ENCODE measurements around the gene PHF14. TPM values are rescaled to one million over a fixed set of nuclear protein-coding genes. Genes with fewer than 3 reads are reported as not detected.
A peak's percentile ranks its signal among the peaks of the same experiment; 100 is the strongest.

The PHF14 gene
- total and polyA plus RNA-seq, 2 experiments from 2014 or later = 10.1 to 17.0 TPM

DNA sequence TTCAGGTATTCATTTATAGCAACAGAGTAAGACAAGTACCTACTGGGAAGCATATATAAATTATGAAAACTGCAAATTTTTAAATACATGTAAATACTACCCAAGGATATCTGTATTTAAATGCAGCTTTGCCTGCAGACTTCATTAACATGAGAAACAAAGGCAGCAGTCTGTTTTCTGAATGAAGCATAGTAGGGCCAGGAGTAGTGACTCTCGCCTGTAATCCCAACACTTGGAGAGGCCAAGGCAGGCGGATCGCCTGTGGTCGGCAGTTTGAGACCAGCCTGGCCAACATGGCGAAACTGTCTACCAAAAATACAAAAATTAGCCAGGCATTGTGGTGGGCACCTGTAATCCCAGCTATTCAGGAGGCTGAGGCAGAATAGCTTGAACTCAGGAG is 42.5 kb upstream of the PHF14 start:
- in situ Hi-C loops (cut with MboI) = no loop called here
- no peak for TF ChIP-seq EZH2 (IDR thresholded peaks at IDR 0.05; ENCODE audit: insufficient read depth, poor library complexity, severe bottlenecking)
- TF ChIP-seq EZH2phosphoT487 (IDR thresholded peaks at IDR 0.05; ENCODE audit: insufficient read depth, low read depth) = no peak
- Histone ChIP-seq H3K4me2 (ENCODE audit: unreplicated experiment) (no peak overlapping the region), H3K4me1 (ENCODE audit: insufficient read depth) (peaks cover 17% of the 10 kb centered on the region), H3K9ac (no peak overlapping the region), H3K27ac (no peak overlapping the region), H3K4me3 (no peak overlapping the region), H3K9me2 (ENCODE audit: insufficient read depth) (no peaks in the 10 kb centered on the region), H3K79me2 (ENCODE audit: insufficient read depth) (peaks cover 14% of the 10 kb centered on the region), H3K9me3 (ENCODE audit: low read depth) (no peaks in the 10 kb centered on the region), H2AFZ (no peak overlapping the region), H3K36me3 (ENCODE audit: low read depth) (peaks cover 22% of the 10 kb centered on the region), H4K20me1 (ENCODE audit: insufficient read depth) (no peaks in the 10 kb centered on the region), H3F3A (ENCODE audit: insufficient read depth) (peaks cover 13% of the 10 kb centered on the region; the same call in 1 of the 2 replicates), H3K27me3 (replicated peaks; ENCODE audit: insufficient read depth) (no peaks in the 10 kb centered on the region)
- DNase-seq = no peak
- 96 to 99% methylated on average over 5 of the region's 5 CpGs for WGBS, 2 experiments (ENCODE audit: low coverage in 1 of 2, low lambda C conversion rate in 2 of 2, missing lambda C conversion rate in 2 of 2)

DNA sequence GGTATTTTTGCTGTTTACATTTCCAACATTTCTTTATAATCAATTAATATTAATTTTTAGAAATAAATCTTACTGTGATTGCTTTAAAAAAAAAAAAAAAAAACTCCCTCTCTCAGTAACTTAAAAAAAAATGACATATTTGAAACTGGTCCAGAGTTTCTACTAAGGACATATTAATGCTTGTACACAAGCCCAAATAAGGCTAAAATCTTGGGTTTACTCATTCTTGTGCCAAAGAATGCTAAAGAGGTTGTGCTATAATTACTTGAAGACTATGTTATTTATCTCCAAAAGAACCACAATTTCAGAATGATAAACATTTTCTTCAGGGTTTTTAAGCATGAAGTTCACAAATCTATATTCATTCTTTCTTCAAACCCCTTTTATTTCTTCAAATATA is 39.4 kb upstream of the PHF14 start:
- Histone ChIP-seq H3K4me2 (ENCODE audit: unreplicated experiment) (peak overlapping the region; percentile 28), H3K9me2 (ENCODE audit: insufficient read depth) (no peaks in the 10 kb centered on the region), H3K9me3 (ENCODE audit: low read depth) (no peaks in the 10 kb centered on the region), H3K4me3 (no peak overlapping the region), H2AFZ (no peak overlapping the region), H4K20me1 (ENCODE audit: insufficient read depth) (no peaks in the 10 kb centered on the region), H3K9ac (no peak overlapping the region), H3K27me3 (replicated peaks; ENCODE audit: insufficient read depth) (no peaks in the 10 kb centered on the region), H3K4me1 (ENCODE audit: insufficient read depth) (peaks cover 30% of the 10 kb centered on the region), H3K36me3 (ENCODE audit: low read depth) (peaks cover 29% of the 10 kb centered on the region), H3K27ac (no peak overlapping the region), H3F3A (ENCODE audit: insufficient read depth) (peaks cover 15% of the 10 kb centered on the region), H3K79me2 (ENCODE audit: insufficient read depth) (peaks cover 46% of the 10 kb centered on the region)
- in situ Hi-C loops (cut with MboI) = no loop called here
- DNase-seq = peak; percentile 58
- TF ChIP-seq EZH2phosphoT487 (IDR thresholded peaks at IDR 0.05; ENCODE audit: insufficient read depth, low read depth) (no peak), EZH2 (IDR thresholded peaks at IDR 0.05; ENCODE audit: insufficient read depth, poor library complexity, severe bottlenecking) (no peak)

DNA sequence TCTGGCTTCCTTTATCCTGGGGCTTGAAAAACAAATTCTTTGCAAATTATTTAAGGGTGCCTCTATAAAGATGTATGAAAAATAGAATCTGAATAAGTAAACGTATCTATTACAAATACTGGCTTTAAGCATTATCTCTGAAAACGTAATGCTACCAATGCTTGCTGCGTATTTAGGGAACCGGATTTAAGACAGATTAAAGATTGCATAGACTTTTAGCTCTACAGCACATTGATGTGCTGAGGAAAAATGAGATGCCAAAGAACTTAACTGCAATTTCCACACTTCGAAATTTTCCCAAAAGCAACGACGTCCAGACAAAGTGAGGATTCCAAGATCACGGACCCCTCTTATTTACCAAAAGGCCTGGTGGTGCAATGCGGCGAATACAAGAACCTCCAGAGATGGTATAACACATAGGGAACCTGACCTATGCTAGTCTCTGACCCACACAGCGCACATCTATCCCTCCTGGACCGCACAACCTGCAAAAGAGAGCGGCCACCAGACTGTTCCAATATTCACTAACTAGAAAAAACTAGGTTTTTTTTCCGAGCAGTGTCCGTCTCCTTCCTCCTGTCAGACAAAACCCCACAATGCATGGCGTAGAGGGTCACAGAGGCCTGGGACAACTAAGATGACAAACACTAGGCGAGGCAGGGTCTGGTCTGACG is 34.3 kb upstream of the PHF14 start:
- in situ Hi-C loops (cut with MboI) = no loop called here
- Histone ChIP-seq H3K79me2 (ENCODE audit: insufficient read depth) (peaks cover 51% of the 10 kb centered on the region), H3K36me3 (ENCODE audit: low read depth) (peaks cover 12% of the 10 kb centered on the region; the same call in 1 of the 2 replicates), H3K27ac (peak overlapping the region; percentile 98), H3K4me2 (ENCODE audit: unreplicated experiment) (peak overlapping the region; percentile 86), H2AFZ (peak overlapping the region; percentile 95), H3K9me3 (ENCODE audit: low read depth) (no peaks in the 10 kb centered on the region), H3K9me2 (ENCODE audit: insufficient read depth) (no peaks in the 10 kb centered on the region), H3K27me3 (replicated peaks; ENCODE audit: insufficient read depth) (no peaks in the 10 kb centered on the region), H3K4me1 (ENCODE audit: insufficient read depth) (peaks cover 27% of the 10 kb centered on the region), H3F3A (ENCODE audit: insufficient read depth) (peaks cover 11% of the 10 kb centered on the region), H3K9ac (peak overlapping the region; percentile 97), H4K20me1 (ENCODE audit: insufficient read depth) (no peaks in the 10 kb centered on the region), H3K4me3 (peak overlapping the region; percentile 96)
- WGBS, 2 experiments (ENCODE audit: low coverage in 1 of 2, low lambda C conversion rate in 2 of 2, missing lambda C conversion rate in 2 of 2) = 1 to 3% methylated on average over 18 of the region's 18 CpGs
- no peak for TF ChIP-seq EZH2phosphoT487 (IDR thresholded peaks at IDR 0.05; ENCODE audit: insufficient read depth, low read depth)
- no peak for TF ChIP-seq EZH2 (IDR thresholded peaks at IDR 0.05; ENCODE audit: insufficient read depth, poor library complexity, severe bottlenecking)
- peak; percentile 54 for DNase-seq

DNA sequence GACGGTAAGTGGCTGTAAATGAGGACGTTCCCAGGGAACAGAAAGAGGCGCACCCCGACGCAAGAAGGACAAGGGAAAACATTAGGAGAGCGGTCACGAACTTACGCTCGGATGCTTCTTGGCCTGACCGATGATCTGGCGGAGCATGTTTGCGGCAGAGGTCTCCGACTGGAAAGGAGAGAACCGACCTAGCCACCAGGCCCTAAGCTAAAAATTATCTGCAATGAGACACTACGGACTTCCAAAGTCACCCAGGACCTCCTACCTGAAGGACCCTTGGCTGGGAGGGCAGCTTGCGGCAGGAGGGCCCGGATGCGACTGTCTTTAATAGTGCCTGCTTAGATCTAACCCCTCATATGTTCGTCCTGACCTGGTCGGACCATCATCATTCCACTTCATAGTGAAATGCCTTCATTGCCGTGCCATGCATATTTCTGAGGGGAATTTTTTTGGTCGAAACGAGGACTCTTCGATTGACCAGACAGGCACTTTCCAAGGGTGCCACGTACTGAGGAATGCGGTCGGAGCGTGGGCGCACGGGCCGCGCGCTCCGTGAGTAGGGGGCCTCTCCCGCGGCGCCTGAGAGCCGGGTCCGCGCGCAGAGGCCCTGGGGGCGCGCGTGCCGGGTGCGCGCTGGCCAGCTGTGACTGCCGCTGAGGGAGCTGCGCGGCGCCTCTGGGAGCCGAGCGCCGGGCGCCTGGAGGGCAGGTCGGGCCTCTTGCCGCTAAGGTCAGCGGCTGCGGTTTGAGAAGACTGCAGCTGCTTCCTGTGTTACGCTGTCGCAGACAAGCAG is 33.6 kb upstream of the PHF14 start:
- WGBS, 2 experiments (ENCODE audit: low coverage in 1 of 2, low lambda C conversion rate in 2 of 2, missing lambda C conversion rate in 2 of 2) = 0 to 1% methylated on average over 46 to 60 of the region's 61 CpGs

More for the DNA sequence above, 33.6 kb upstream of the PHF14 start:
- Histone ChIP-seq H2AFZ (peak overlapping the region; percentile 95), H3F3A (ENCODE audit: insufficient read depth) (peaks cover 10% of the 10 kb centered on the region), H4K20me1 (ENCODE audit: insufficient read depth) (no peaks in the 10 kb centered on the region), H3K9me3 (ENCODE audit: low read depth) (no peaks in the 10 kb centered on the region), H3K9me2 (ENCODE audit: insufficient read depth) (no peaks in the 10 kb centered on the region), H3K4me2 (ENCODE audit: unreplicated experiment) (peak overlapping the region; percentile 86), H3K9ac (peak overlapping the region; percentile 97), H3K27me3 (replicated peaks; ENCODE audit: insufficient read depth) (no peaks in the 10 kb centered on the region), H3K4me3 (peak overlapping the region; percentile 96), H3K4me1 (ENCODE audit: insufficient read depth) (peaks cover 20% of the 10 kb centered on the region), H3K79me2 (ENCODE audit: insufficient read depth) (peaks cover 47% of the 10 kb centered on the region), H3K27ac (peak overlapping the region; percentile 98), H3K36me3 (ENCODE audit: low read depth) (peaks cover 9% of the 10 kb centered on the region; the same call in 1 of the 2 replicates)
- peak; percentile 97 for DNase-seq
- TF ChIP-seq EZH2phosphoT487 (IDR thresholded peaks at IDR 0.05; ENCODE audit: insufficient read depth, low read depth) (0 out of 2 replicates have a peak, but pooled peaks have one; percentile 37), EZH2 (IDR thresholded peaks at IDR 0.05; ENCODE audit: insufficient read depth, poor library complexity, severe bottlenecking) (no peak)
- in situ Hi-C loops (cut with MboI) = no loop called here

Data from GM23248 (cell line).